Brain microvascular endothelial cell (primary cell): ENCODE results near the gene CCDC9B.

Experiments
- DNase-seq: peaks from one replicate; pipeline ENCODE4 v3.0.0-alpha.2; 2020
- H3K27ac ChIP-seq: fragments of 250-450 bp; sonication (Bioruptor Pico); 2 replicates; pipeline ENCODE4 v1.5.1; 2020; ENCODE audit warnings: mild to moderate bottlenecking, moderate library complexity
- H3K27me3 ChIP-seq: fragments of 250-450 bp; sonication (Bioruptor Pico); replicated peaks from 2 replicates; pipeline ENCODE4 v1.5.1; 2020; ENCODE audit warnings: mild to moderate bottlenecking
- H3K36me3 ChIP-seq: fragments of 250-450 bp; sonication (Bioruptor Pico); replicated peaks from 2 replicates; pipeline ENCODE4 v1.5.1; 2020; ENCODE audit warnings: mild to moderate bottlenecking
- H3K4me3 ChIP-seq: 2 replicates; pipeline ENCODE4 v1.5.1; 2011; ENCODE audit warnings: low read depth, mild to moderate bottlenecking, control low read depth, low read length, moderate library complexity
- in situ Hi-C: cut with HindIII; loops from 2 replicates; pipeline ENCODE4 v1.10.0; 2017; ENCODE audit warnings: low sequenced_read_pairs, low pct_ligation_motif_present
- TF ChIP-seq, protein P1 (sequence below): IDR thresholded peaks from 2 replicates; pipeline ENCODE4 v1.5.1; 2011; ENCODE audit warnings: low read depth, mild to moderate bottlenecking, moderate library complexity, low read length, control low read depth, inconsistent platforms; ENCODE audit errors: missing control alignments

The CCDC9B gene

DNA sequence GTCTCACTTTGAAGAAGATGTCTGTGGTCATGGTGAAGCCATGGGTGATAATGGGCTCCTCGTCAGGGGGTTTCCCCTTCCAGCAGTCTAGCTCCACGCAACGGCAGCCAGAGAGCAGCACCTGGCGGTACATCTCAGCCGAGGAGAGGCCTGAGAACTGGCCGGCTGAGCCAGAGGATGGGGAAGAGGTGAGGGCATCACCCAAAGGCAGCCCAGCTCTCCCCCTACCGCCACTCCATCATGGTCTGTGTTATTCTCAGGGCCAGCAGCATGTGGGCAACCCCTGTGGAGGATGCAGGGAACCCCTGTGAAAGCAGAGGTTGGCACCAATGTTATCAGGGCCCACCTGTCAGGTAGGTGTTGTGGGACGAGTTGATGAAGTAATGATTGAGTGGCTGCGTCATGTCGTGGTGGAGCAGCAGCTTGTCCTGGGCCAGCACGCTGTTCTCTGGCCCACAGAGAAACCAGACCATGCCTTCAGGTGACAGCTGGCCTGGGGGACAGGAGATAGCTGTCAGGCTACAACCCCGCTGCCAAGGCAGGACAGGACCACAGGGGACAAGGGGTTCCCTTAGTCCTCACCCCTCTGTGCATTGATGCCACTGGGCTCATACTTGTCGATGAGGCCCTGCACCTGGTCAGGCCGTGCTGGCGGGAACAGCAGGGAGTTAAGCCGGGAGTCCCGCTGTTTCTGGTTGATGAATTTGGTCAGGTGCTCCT lies 42.4 kb downstream of the CCDC9B start:
- TF ChIP-seq, protein P1, sequence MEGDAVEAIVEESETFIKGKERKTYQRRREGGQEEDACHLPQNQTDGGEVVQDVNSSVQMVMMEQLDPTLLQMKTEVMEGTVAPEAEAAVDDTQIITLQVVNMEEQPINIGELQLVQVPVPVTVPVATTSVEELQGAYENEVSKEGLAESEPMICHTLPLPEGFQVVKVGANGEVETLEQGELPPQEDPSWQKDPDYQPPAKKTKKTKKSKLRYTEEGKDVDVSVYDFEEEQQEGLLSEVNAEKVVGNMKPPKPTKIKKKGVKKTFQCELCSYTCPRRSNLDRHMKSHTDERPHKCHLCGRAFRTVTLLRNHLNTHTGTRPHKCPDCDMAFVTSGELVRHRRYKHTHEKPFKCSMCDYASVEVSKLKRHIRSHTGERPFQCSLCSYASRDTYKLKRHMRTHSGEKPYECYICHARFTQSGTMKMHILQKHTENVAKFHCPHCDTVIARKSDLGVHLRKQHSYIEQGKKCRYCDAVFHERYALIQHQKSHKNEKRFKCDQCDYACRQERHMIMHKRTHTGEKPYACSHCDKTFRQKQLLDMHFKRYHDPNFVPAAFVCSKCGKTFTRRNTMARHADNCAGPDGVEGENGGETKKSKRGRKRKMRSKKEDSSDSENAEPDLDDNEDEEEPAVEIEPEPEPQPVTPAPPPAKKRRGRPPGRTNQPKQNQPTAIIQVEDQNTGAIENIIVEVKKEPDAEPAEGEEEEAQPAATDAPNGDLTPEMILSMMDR = no peak
- Histone ChIP-seq H3K36me3 (no peaks in the 10 kb centered on the region), H3K27ac (no peak overlapping the region), H3K27me3 (no peaks in the 10 kb centered on the region), H3K4me3 (no peak overlapping the region)
- DNase-seq = no peak
- in situ Hi-C loops = no loop called here

DNA sequence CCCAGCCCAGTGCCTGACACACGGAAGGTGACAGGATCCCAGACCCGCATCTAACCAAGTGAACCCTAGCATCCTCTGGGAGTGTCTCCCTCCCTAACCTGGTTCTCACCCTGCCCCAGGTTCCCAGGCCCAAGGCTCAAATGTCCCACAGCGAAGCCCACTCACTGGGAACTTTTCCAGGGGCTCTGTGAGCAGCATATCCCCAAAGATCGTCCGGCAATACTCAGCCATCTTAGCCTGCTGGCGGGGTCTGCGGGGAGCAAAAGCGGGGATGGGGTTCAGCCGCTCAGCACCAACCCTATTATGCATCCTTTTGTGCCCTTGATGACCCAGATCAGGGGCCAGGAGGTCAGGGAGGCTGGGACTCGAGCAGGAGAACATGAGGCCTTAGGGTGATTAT lies 43.4 kb downstream of the CCDC9B start:
- Histone ChIP-seq H3K4me3 (no peak overlapping the region), H3K36me3 (no peaks in the 10 kb centered on the region), H3K27me3 (peaks cover 4% of the 10 kb centered on the region), H3K27ac (no peak overlapping the region)
- in situ Hi-C loops = no loop called here
- no peak for DNase-seq
- TF ChIP-seq, protein P1 = no peak

DNA sequence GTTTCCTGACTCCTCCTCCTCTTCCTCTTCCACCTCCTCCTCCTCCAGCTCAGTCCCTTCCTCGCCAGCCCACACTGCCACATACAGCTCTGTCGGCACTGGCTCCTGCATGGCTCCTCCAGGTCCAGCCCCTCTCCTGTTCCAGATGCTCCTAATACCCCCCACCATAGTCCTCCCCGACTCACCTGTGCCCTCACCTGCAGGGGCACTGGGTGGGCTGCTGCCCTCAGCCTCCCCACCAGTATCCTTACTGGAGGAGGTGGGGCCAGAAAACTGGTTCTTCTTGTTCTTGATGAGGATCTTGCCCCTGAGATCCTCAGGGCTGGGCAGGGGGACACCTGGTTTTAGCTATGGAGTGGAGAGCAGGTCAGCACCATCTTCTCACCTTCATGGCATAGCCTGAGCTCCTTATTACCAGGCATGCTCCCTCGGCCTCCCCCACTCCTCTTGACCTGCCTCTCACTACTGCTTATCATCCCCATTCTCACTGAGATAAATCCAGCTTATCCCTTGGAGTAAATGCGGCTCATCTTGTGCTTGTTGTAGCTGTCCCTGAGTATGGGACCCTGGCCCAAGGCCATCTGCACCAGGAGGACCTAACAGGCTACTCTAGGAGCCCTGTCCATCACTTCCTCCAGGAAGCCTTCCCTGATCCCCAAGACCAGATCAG lies 44.0 kb downstream of the CCDC9B start:
- DNase-seq = no peak
- H3K36me3 ChIP-seq = no peaks in the 10 kb centered on the region
- no peak overlapping the region for H3K27ac ChIP-seq
- TF ChIP-seq, protein P1 = no peak
- no peak overlapping the region for H3K4me3 ChIP-seq
- in situ Hi-C loops = no loop called here
- H3K27me3 ChIP-seq = peaks cover 5% of the 10 kb centered on the region

DNA sequence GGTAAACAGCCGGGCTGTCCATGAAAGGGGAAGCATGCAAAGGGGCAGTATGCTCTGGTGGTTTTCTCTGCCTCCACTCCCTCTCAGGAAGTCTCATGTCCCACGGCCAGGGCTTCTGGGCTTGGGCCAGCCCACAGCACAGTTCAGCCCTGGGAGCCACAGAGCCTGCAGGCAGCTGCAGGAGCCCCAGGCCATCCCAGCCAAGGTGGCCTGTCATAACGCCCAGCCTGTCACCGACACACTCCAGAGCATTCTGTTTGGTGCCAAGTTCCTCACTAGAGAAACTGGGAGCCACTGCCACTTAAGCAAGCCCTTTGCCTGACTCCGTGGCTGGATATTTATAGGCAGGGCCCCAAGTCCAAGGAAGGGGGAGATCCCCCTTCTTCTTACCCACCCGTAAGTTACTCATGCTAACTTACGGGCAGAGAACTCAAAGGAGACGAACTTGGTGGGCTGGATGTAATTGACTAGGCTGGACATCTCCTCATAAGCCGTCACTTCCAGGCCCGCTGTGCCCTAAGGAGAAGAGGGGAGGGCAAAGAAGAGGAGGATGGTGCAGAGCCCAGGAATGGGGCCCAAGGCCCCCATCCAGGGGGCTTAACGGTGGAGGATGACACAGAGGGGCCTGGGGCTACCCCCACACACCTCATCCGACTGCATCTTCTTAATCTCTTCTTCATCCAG lies 44.7 kb downstream of the CCDC9B start:
- H3K4me3 ChIP-seq = no peak overlapping the region
- in situ Hi-C loops = no loop called here
- DNase-seq = no peak
- H3K36me3 ChIP-seq = no peaks in the 10 kb centered on the region
- H3K27me3 ChIP-seq = peaks cover 8% of the 10 kb centered on the region
- TF ChIP-seq, protein P1 = no peak
- no peak overlapping the region for H3K27ac ChIP-seq

DNA sequence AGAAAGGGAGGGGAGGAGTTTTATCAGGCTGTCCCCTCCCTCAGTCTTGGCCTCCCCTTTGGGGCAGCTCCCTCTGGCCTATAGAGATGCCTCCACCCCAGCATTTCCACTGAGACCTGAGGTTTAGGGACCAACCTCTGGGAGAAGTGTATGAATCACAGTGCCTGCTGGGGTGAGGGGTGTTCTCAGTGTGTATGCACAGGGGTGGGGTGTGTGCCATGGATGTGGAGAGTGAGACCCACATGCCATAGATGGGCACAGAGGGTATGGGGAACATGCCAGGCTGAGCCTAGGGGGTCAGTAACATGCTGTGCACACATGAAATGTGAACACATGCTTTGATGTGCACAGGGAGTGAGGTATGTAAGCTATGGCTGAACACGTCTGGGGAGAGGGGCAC lies 45.4 kb downstream of the CCDC9B start:
- Histone ChIP-seq H3K27me3 (peaks cover 8% of the 10 kb centered on the region), H3K4me3 (no peak overlapping the region), H3K36me3 (no peaks in the 10 kb centered on the region), H3K27ac (no peak overlapping the region)
- TF ChIP-seq, protein P1 = no peak
- DNase-seq = no peak
- in situ Hi-C loops = no loop called here
